ENCODE data around the gene WFIKKN1. TPM values are rescaled to one million over a fixed set of nuclear protein-coding genes. Genes with fewer than 3 reads are reported as not detected.
A peak's percentile ranks its signal among the peaks of the same experiment; 100 is the strongest.

Gene WFIKKN1
- total and polyA plus RNA-seq, 2 of the 13 experiments (the other 11 are each of a cell fraction or from before 2014, with no cell fraction given) = 1.7 to 4.9 TPM

DNA sequence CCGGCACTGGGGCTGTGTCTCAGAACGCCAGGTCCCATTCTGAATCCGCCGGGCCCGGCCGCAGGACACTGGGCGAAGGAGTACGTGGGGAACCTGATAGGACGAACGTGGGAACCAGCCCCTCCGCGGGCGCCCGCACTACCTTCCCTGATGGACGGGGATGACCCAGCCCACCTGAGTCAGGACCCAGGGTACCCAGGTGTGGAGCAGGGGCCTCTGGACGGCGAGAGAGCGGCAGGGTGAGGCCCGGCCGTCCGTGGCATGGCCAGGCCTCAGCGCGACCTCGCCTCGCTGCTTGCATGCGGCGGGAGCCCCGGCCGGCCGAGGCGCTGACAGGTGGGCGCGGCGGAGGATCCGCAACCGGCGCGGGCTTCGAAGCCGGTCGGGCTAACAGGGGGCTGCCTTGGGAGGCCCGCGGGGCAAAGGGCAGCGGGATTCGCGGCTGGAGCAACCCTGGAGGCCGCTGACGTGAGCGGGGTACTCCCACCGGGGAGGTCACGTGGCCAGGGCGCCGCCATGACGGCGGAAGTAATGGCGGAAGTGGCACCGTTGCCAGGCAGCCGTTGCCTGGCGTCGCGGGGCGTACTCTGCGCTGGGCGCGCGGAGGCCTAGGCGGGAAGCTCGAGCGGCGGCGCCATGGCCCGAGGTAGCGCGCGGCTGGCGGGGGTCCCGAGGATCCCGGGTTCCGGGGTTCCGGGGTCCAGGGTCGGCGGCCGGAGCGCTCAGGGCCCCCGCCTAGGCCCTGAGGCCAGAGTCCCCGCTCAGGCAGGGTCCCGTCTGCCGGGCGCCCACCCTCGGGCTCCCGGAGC lies 18.2 kb downstream of the WFIKKN1 start, which contains the start of gene WDR90:
TSS of gene WDR90 (plus strand) at position 585 of the 809 bp plus-strand sequence. CDS start at position 637, 52 bp downstream.
- in situ Hi-C loops (cut with HindIII; ENCODE audit: extremely low pct_ligation_motif_present, low pct_unique_long_range_greater_than_20kb) (no loop called here), intact Hi-C loops (cut with micrococcal nuclease; ENCODE audit: unreplicated experiment) (loop anchor here (10.0 kb wide), 1 partner anchor 64 kb away; no protein-coding TSS in a partner anchor)
- Histone ChIP-seq H3K4me1 (ENCODE audit: insufficient read depth, low read length) (peaks cover 79% of the 10 kb centered on the region), H3K27me3 (ENCODE audit: control insufficient read depth in 1 of 2, insufficient read depth in 2 of 2, low read length in 2 of 2) (no peaks in the 10 kb centered on the region), H3K9ac (ENCODE audit: insufficient read depth, low read depth, low read length) (peak within 1 kb of the TSS; percentile 91), H2AFZ (ENCODE audit: low read length) (no peak within 1 kb of the TSS), H4K20me1 (ENCODE audit: insufficient read depth, low read length) (peaks cover 4% of the 10 kb centered on the region; the same call in 1 of the 2 replicates), H3K36me3 (replicated peaks in 1 of 2; ENCODE audit: control insufficient read depth in 1 of 2, insufficient read depth in 2 of 2, low read length in 2 of 2) (no peaks in the 10 kb centered on the region), H3K27ac (ENCODE audit: extremely low read length, insufficient read depth, low read length) (peak within 1 kb of the TSS; percentile 93), H3K4me2 (ENCODE audit: low read depth, low read length) (peak within 1 kb of the TSS; percentile 83), H3K79me2 (ENCODE audit: insufficient read depth, low read length) (peaks cover 18% of the 10 kb centered on the region), H3K9me3 (ENCODE audit: low read length) (no peaks in the 10 kb centered on the region), H3K4me3 (replicated peaks in 1 of 3; ENCODE audit: insufficient read depth in 1 of 3, low read depth in 2 of 3, low read length in 3 of 3) (peak within 1 kb of the TSS; percentile 71 to 79 (median 71))
- peak; percentile 73 for ATAC-seq
- BruUV-seq (replicated peaks) = no TSS peak
- WGBS (ENCODE audit: low lambda C conversion rate) = no CpG with 5 or more reads among the region's 91 CpGs
- peak; percentile 69 for FAIRE-seq
- CTCF ChIA-PET (ENCODE audit: low intra/inter-chr PET ratio, low total read pairs) = no interaction called here
- DNase-seq (ENCODE audit: low spot score) = peak; percentile 91
- POLR2A ChIA-PET = interaction anchor here (0.7 to 2.4 kb wide), 10 partner anchors 9 to 147 kb away, joined by 3 to 15 read pairs (median 6); partner anchors contain the start of genes ANTKMT, METTL26, RHBDL1 and RHOT2
- TF ChIP-seq NPAS2 (CRISPR knock-in tag; IDR thresholded peaks at IDR 0.05; ENCODE audit: borderline replicate concordance) (no peak), MXD4 (CRISPR knock-in tag; IDR thresholded peaks at IDR 0.05) (peak; percentile 98), SAFB2 (CRISPR knock-in tag; IDR thresholded peaks at IDR 0.05; ENCODE audit: borderline replicate concordance, low read depth) (peak; percentile 72; the same call in 1 of the 2 replicates), PREB (CRISPR knock-in tag; IDR thresholded peaks at IDR 0.05) (peak; percentile 54; the same call in 1 of the 2 replicates), STAT5B (CRISPR knock-in tag; IDR thresholded peaks at IDR 0.05) (peak; percentile 48; the same call in 1 of the 2 replicates), HDAC2 (CRISPR knock-in tag; IDR thresholded peaks at IDR 0.05) (peak; percentile 60; the same call in 1 of the 2 replicates), FOXK1 (CRISPR knock-in tag; IDR thresholded peaks at IDR 0.05; ENCODE audit: borderline replicate concordance, low read depth) (peak; percentile 71; the same call in 1 of the 2 replicates), ZNF136 (CRISPR knock-in tag; IDR thresholded peaks at IDR 0.05; ENCODE audit: low read depth) (no peak; the same call in 1 of the 2 replicates), MED1 (CRISPR knock-in tag; IDR thresholded peaks at IDR 0.05) (peak; percentile 85)
- TF ChIP-seq, protein P1, sequence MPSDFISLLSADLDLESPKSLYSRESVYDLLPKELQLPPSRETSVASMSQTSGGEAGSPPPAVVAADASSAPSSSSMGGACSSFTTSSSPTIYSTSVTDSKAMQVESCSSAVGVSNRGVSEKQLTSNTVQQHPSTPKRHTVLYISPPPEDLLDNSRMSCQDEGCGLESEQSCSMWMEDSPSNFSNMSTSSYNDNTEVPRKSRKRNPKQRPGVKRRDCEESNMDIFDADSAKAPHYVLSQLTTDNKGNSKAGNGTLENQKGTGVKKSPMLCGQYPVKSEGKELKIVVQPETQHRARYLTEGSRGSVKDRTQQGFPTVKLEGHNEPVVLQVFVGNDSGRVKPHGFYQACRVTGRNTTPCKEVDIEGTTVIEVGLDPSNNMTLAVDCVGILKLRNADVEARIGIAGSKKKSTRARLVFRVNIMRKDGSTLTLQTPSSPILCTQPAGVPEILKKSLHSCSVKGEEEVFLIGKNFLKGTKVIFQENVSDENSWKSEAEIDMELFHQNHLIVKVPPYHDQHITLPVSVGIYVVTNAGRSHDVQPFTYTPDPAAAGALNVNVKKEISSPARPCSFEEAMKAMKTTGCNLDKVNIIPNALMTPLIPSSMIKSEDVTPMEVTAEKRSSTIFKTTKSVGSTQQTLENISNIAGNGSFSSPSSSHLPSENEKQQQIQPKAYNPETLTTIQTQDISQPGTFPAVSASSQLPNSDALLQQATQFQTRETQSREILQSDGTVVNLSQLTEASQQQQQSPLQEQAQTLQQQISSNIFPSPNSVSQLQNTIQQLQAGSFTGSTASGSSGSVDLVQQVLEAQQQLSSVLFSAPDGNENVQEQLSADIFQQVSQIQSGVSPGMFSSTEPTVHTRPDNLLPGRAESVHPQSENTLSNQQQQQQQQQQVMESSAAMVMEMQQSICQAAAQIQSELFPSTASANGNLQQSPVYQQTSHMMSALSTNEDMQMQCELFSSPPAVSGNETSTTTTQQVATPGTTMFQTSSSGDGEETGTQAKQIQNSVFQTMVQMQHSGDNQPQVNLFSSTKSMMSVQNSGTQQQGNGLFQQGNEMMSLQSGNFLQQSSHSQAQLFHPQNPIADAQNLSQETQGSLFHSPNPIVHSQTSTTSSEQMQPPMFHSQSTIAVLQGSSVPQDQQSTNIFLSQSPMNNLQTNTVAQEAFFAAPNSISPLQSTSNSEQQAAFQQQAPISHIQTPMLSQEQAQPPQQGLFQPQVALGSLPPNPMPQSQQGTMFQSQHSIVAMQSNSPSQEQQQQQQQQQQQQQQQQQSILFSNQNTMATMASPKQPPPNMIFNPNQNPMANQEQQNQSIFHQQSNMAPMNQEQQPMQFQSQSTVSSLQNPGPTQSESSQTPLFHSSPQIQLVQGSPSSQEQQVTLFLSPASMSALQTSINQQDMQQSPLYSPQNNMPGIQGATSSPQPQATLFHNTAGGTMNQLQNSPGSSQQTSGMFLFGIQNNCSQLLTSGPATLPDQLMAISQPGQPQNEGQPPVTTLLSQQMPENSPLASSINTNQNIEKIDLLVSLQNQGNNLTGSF (CRISPR knock-in tag; IDR thresholded peaks at IDR 0.05) = peak; percentile 74
- TF ChIP-seq, protein P2, sequence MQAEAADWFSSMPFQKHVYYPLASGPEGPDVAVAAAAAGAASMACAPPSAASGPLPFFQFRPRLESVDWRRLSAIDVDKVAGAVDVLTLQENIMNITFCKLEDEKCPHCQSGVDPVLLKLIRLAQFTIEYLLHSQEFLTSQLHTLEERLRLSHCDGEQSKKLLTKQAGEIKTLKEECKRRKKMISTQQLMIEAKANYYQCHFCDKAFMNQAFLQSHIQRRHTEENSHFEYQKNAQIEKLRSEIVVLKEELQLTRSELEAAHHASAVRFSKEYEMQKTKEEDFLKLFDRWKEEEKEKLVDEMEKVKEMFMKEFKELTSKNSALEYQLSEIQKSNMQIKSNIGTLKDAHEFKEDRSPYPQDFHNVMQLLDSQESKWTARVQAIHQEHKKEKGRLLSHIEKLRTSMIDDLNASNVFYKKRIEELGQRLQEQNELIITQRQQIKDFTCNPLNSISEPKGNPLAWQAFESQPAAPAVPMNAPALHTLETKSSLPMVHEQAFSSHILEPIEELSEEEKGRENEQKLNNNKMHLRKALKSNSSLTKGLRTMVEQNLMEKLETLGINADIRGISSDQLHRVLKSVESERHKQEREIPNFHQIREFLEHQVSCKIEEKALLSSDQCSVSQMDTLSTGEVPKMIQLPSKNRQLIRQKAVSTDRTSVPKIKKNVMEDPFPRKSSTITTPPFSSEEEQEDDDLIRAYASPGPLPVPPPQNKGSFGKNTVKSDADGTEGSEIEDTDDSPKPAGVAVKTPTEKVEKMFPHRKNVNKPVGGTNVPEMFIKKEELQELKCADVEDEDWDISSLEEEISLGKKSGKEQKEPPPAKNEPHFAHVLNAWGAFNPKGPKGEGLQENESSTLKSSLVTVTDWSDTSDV (CRISPR knock-in tag; IDR thresholded peaks at IDR 0.05) = peak; percentile 95
